Ishikawa (cell line): ENCODE data around the gene LRFN2.

Source experiments
- RAD21 ChIP-seq: IDR thresholded peaks from 2 replicates; pipeline ENCODE4 v1.6.1; 2012; ENCODE audit warnings: low read depth
- TEAD4 ChIP-seq: IDR thresholded peaks from 2 replicates; pipeline ENCODE4 v1.6.1; 2012
- TF ChIP-seq, protein P1 (sequence below): IDR thresholded peaks from 2 replicates; pipeline ENCODE4 v1.6.1; 2012

DNA sequence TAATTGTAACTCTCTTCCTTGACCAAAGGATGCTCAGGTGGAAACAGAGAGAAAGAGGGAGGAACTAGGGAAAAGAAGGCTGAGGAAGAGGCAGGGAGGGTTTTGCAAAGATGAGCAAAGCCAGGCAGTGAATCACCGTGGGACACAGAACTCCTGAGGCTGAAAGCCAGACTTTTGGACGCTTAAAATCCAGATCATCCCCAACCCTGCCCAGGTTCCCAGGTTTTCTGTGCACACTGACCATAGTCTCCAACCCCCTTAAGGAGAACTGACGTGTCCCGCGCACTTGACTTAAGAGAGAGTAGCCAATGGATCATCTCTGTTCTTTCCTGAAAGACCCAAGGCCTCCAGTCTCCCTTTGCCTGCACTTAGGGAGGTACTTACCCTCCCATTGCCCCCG, 75.3 kb downstream of the LRFN2 start:
- TF ChIP-seq RAD21 (no peak), TEAD4 (no peak)
- TF ChIP-seq, protein P1, sequence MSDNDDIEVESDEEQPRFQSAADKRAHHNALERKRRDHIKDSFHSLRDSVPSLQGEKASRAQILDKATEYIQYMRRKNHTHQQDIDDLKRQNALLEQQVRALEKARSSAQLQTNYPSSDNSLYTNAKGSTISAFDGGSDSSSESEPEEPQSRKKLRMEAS = no peak
